Amniotic stem cell (primary cell): ENCODE measurements around the gene TNS3.

ENCODE experiments used
- DNase-seq: peaks from one replicate; lab custom pipeline; 2025; lab: John Stamatoyannopoulos, UW

Gene TNS3

GRCh38 chr7:47521816-47522561 is 59.9 kb downstream of the TNS3 start:
- no peak for DNase-seq

- DNase-seq, result no peak
These were observed 60.7 kb downstream of the TNS3 start for GRCh38 chr7:47521011-47521795.

- no peak for DNase-seq
These were observed 61.5 kb downstream of the TNS3 start for GRCh38 chr7:47520406-47520805.

GRCh38 chr7:47518827-47519226 is 63.1 kb downstream of the TNS3 start:
- DNase-seq, result no peak

GRCh38 chr7:47517821-47518480 is 64.0 kb downstream of the TNS3 start:
- no peak for DNase-seq

GRCh38 chr7:47516985-47517600 is 64.8 kb downstream of the TNS3 start:
- no peak for DNase-seq

GRCh38 chr7:47516386-47516785 is 65.5 kb downstream of the TNS3 start:
- no peak for DNase-seq

GRCh38 chr7:47515305-47515834 is 66.5 kb downstream of the TNS3 start:
- no peak for DNase-seq

GRCh38 chr7:47514818-47515217 is 67.1 kb downstream of the TNS3 start:
- DNase-seq, result no peak

GRCh38 chr7:47514367-47514766 is 67.5 kb downstream of the TNS3 start:
- no peak for DNase-seq

- peak; percentile 72 for DNase-seq
These were observed 68.1 kb downstream of the TNS3 start for GRCh38 chr7:47513741-47514241.

GRCh38 chr7:47512481-47513176 is 69.3 kb downstream of the TNS3 start:
- DNase-seq, result no peak

GRCh38 chr7:47511699-47512370 is 70.1 kb downstream of the TNS3 start:
- DNase-seq, result no peak

- DNase-seq, result no peak
These were observed 71.1 kb downstream of the TNS3 start for GRCh38 chr7:47510786-47511185.

GRCh38 chr7:47510192-47510591 is 71.7 kb downstream of the TNS3 start:
- no peak for DNase-seq

GRCh38 chr7:47509571-47509970 is 72.3 kb downstream of the TNS3 start:
- DNase-seq, result no peak

GRCh38 chr7:47508389-47509380 is 73.2 kb downstream of the TNS3 start:
- no peak for DNase-seq

- no peak for DNase-seq
These were observed 74.4 kb downstream of the TNS3 start for GRCh38 chr7:47507522-47507921.
